PC-9 (cell line): Measurements from ENCODE around the gene RBFOX2. TPM values are rescaled to one million over a fixed set of nuclear protein-coding genes. Genes with fewer than 3 reads are reported as not detected.

Experiments
- BruUV-seq: library from RNA; stranded (reverse); fragments of 400-500 nt; replicated peaks from 2 replicates; lab custom pipeline; 2021; lab: Mats Ljungman, UMichigan
- CTCF ChIA-PET: fragments of 300-600 bp; sonication (Branson Sonifier 250); formaldehyde crosslinking; loops from one replicate; lab custom pipeline; 2022; ENCODE audit warnings: antibody characterized with exemption; lab: Charles Lee
- POLR2A ChIA-PET: fragments of 300-600 bp; sonication (Branson Sonifier 250); formaldehyde crosslinking; loops from one replicate; lab custom pipeline; 2022; ENCODE audit warnings: antibody characterized with exemption; ENCODE audit not compliant: unreplicated experiment; lab: Charles Lee
- DNase-seq, 2 experiments: peaks; one replicate each; pipeline versions ENCODE4 v3.0.0 to v3.0.0-alpha.2; 2015 to 2022; ENCODE audit warnings: mixed read lengths in 1 of 2
- H2AFZ ChIP-seq: fragments of 200-600 bp; sonication (generic); 2 replicates; pipeline ENCODE4 v1.8.1; 2017; ENCODE audit warnings: antibody characterized with exemption
- H3F3A ChIP-seq: fragments of 200-600 bp; sonication (generic); 2 replicates; pipeline ENCODE4 v1.8.1; 2017; ENCODE audit warnings: antibody characterized with exemption, mild to moderate bottlenecking, low read depth; ENCODE audit not compliant: insufficient read depth
- H3K27ac ChIP-seq: fragments of 200-600 bp; sonication (generic); 2 replicates; pipeline ENCODE4 v1.6.1; 2016; ENCODE audit warnings: mixed run types
- H3K27me3 ChIP-seq: fragments of 200-600 bp; sonication (generic); 2 replicates; pipeline ENCODE4 v1.6.1; 2016; ENCODE audit warnings: low read depth, mixed run types; ENCODE audit not compliant: insufficient read depth
- H3K36me3 ChIP-seq: fragments of 200-600 bp; sonication (generic); 2 replicates; pipeline ENCODE4 v1.6.1; 2016; ENCODE audit warnings: low read depth, mixed run types
- H3K4me1 ChIP-seq: fragments of 200-600 bp; sonication (generic); replicated peaks from 2 replicates; pipeline ENCODE4 v1.6.1; 2016; ENCODE audit warnings: mixed run types; ENCODE audit not compliant: insufficient read depth
- H3K4me2 ChIP-seq: fragments of 200-600 bp; sonication (generic); 2 replicates; pipeline ENCODE4 v1.6.1; 2017; ENCODE audit warnings: mixed run types
- H3K4me3 ChIP-seq: fragments of 200-600 bp; sonication (generic); 2 replicates; pipeline ENCODE4 v1.6.1; 2016; ENCODE audit warnings: mixed run types
- H3K79me2 ChIP-seq: fragments of 200-600 bp; sonication (generic); 2 replicates; pipeline ENCODE4 v1.6.1; 2017; ENCODE audit warnings: low read depth, mixed run types
- H3K9me2 ChIP-seq: fragments of 200-600 bp; sonication (generic); 2 replicates; pipeline ENCODE4 v1.8.1; 2017; ENCODE audit warnings: mild to moderate bottlenecking; ENCODE audit not compliant: insufficient read depth
- H3K9me3 ChIP-seq: fragments of 200-600 bp; sonication (generic); 2 replicates; pipeline ENCODE4 v1.8.1; 2016; ENCODE audit warnings: low read depth; ENCODE audit not compliant: insufficient read depth
- H4K20me1 ChIP-seq: fragments of 200-600 bp; sonication (generic); 2 replicates; pipeline ENCODE4 v1.8.1; 2017; ENCODE audit not compliant: insufficient read depth
- CTCF ChIP-seq: fragments of 200-600 bp; sonication (generic); conservative IDR thresholded peaks from 2 replicates; pipeline ENCODE4 v1.6.1; 2017; ENCODE audit warnings: mixed run types, antibody characterized with exemption, mild to moderate bottlenecking, moderate library complexity
- EZH2 ChIP-seq: fragments of 200-600 bp; sonication (generic); IDR thresholded peaks from 2 replicates; pipeline ENCODE4 v1.8.0; 2017; ENCODE audit warnings: antibody characterized with exemption, low read depth
- intact Hi-C: fragments of 100-400 bp; cut with micrococcal nuclease; formaldehyde crosslinking; loops from one replicate; pipeline ENCODE4 v1.10.0; 2022; ENCODE audit not compliant: unreplicated experiment
- total RNA-seq: library from RNA; stranded (reverse); gene quantifications from 2 replicates; pipeline ENCODE4 v1.2.3, GENCODE V29; 2021

RBFOX2 gene
- total RNA-seq, 1 experiment from 2014 or later = 109 TPM

GRCh38 chr22:35952576-35952975 lies 76.0 kb downstream of the RBFOX2 start:
- POLR2A ChIA-PET = no interaction called here
- intact Hi-C loops = no loop called here
- peaks cover 48% of the 10 kb centered on the region for H3K79me2 ChIP-seq

GRCh38 chr22:35950262-35950661 lies 78.4 kb downstream of the RBFOX2 start:
- Histone ChIP-seq H2AFZ (no peak overlapping the region), H3K36me3 (no peaks in the 10 kb centered on the region), H3K4me2 (no peak overlapping the region), H3K79me2 (peaks cover 53% of the 10 kb centered on the region), H3K9me3 (no peaks in the 10 kb centered on the region), H3K4me3 (no peak overlapping the region), H3K27me3 (no peaks in the 10 kb centered on the region), H3K4me1 (no peaks in the 10 kb centered on the region), H3F3A (peaks cover 41% of the 10 kb centered on the region), H3K9me2 (no peaks in the 10 kb centered on the region; the same call in 1 of the 2 replicates), H3K27ac (no peak overlapping the region), H4K20me1 (peaks cover 39% of the 10 kb centered on the region)
- no TSS peak for BruUV-seq
- no peak for DNase-seq
- TF ChIP-seq CTCF (no peak), EZH2 (no peak)
- CTCF ChIA-PET = no interaction called here
- POLR2A ChIA-PET = no interaction called here
- intact Hi-C loops = no loop called here

More at GRCh38 chr22:35952576-35952975, 76.0 kb downstream of the RBFOX2 start:
- no peak overlapping the region for H3K4me2 ChIP-seq
- H3K27ac ChIP-seq = no peak overlapping the region
- H3K9me2 ChIP-seq = no peaks in the 10 kb centered on the region
- BruUV-seq = no TSS peak
- H3F3A ChIP-seq = peaks cover 28% of the 10 kb centered on the region
- H4K20me1 ChIP-seq = peaks cover 40% of the 10 kb centered on the region
- DNase-seq = no peak
- H3K9me3 ChIP-seq = no peaks in the 10 kb centered on the region
- CTCF ChIA-PET = interaction anchor here (0.6 kb wide), 1 partner anchor 144 kb away, joined by 4 read pairs; no protein-coding TSS in a partner anchor
- H3K4me1 ChIP-seq = no peaks in the 10 kb centered on the region
- no peak overlapping the region for H3K4me3 ChIP-seq
- no peak overlapping the region for H2AFZ ChIP-seq
- no peak for TF ChIP-seq CTCF
- no peak for TF ChIP-seq EZH2
- H3K36me3 ChIP-seq = peaks cover 11% of the 10 kb centered on the region; the same call in 1 of the 2 replicates
- no peaks in the 10 kb centered on the region for H3K27me3 ChIP-seq

GRCh38 chr22:35949243-35949642 lies 79.4 kb downstream of the RBFOX2 start:
- intact Hi-C loops = no loop called here
- no peak for TF ChIP-seq CTCF
- no peak for TF ChIP-seq EZH2
- Histone ChIP-seq H3F3A (peaks cover 31% of the 10 kb centered on the region), H3K9me3 (no peaks in the 10 kb centered on the region), H3K27me3 (no peaks in the 10 kb centered on the region), H3K4me2 (no peak overlapping the region), H4K20me1 (peaks cover 39% of the 10 kb centered on the region), H2AFZ (no peak overlapping the region), H3K27ac (no peak overlapping the region), H3K36me3 (no peaks in the 10 kb centered on the region), H3K4me3 (no peak overlapping the region), H3K79me2 (peaks cover 52% of the 10 kb centered on the region), H3K4me1 (no peaks in the 10 kb centered on the region), H3K9me2 (no peaks in the 10 kb centered on the region; the same call in 1 of the 2 replicates)
- DNase-seq = no peak
- no TSS peak for BruUV-seq
- POLR2A ChIA-PET = interaction anchor here (0.6 kb wide), 1 partner anchor 70 kb away, joined by 4 read pairs; no protein-coding TSS in a partner anchor
- CTCF ChIA-PET = no interaction called here
